B cell (primary cell): ENCODE measurements around the gene NMNAT2. TPM values are rescaled to one million over a fixed set of nuclear protein-coding genes. Genes with fewer than 3 reads are reported as not detected.

Source experiments
- ATAC-seq: fragments of 200-7000 bp; cut with Tn5 transposase; one replicate; pipeline ENCODE4 v1.10.0; 2021; ENCODE audit warnings: low read depth, mild to moderate bottlenecking, moderate number of reproducible peaks, moderate library complexity
- CTCF ChIA-PET: fragments of 350-600 bp; sonication (Branson Sonifier 250); formaldehyde crosslinking; loops from one replicate; lab custom pipeline; 2021; ENCODE audit warnings: antibody characterized with exemption, inconsistent platforms; lab: Charles Lee
- POLR2A ChIA-PET: fragments of 350-600 bp; sonication (Branson Sonifier 250); formaldehyde crosslinking; loops from one replicate; lab custom pipeline; 2021; ENCODE audit warnings: antibody characterized with exemption; lab: Charles Lee
- DNase-seq: peaks from one replicate; pipeline ENCODE4 v3.0.0; 2013
- H2AFZ ChIP-seq: 2 replicates; pipeline ENCODE4 v1.6.1; 2012; ENCODE audit warnings: mild to moderate bottlenecking, low read depth, low read length; ENCODE audit not compliant: insufficient read depth, poor library complexity, severe bottlenecking
- H3K27ac ChIP-seq, 2 donors: 1 replicate in 1 of 2; 2 replicates in 1 of 2; pipeline ENCODE4 v1.5.1; 2012 to 2013; ENCODE audit warnings: low read length in 2 of 2, mild to moderate bottlenecking in 2 of 2, moderate library complexity in 1 of 2
- H3K27me3 ChIP-seq, 4 experiments: fragments of 200-600 bp in 1 of 4; sonication (generic) in 1 of 4; replicated peaks in 1 of 4; 1 replicate in 2 of 4; 2 replicates in 2 of 4; pipeline versions ENCODE4 v1.6.1 to v1.7.0; 2013 to 2016; ENCODE audit warnings: low read length in 3 of 4, mild to moderate bottlenecking in 2 of 4, mixed read lengths in 1 of 4, moderate library complexity in 1 of 4; ENCODE audit not compliant: insufficient read depth in 4 of 4, control insufficient read depth in 3 of 4; ENCODE audit errors: control extremely low read depth in 1 of 4
- H3K36me3 ChIP-seq, 2 experiments: replicated peaks in 1 of 2; 1 replicate in 1 of 2; 2 replicates in 1 of 2; pipeline versions ENCODE4 v1.6.1 to v1.7.1; 2013; ENCODE audit warnings: low read length in 1 of 2; ENCODE audit not compliant: insufficient read depth in 2 of 2, control insufficient read depth in 1 of 2; ENCODE audit errors: control extremely low read depth in 1 of 2, extremely low read depth in 1 of 2
- H3K4me1 ChIP-seq, 2 donors: fragments of 200-600 bp in 1 of 2; sonication (generic) in 1 of 2; 1 replicate in 1 of 2; 2 replicates in 1 of 2; pipeline versions ENCODE4 v1.5.1 to v1.6.1; 2013 to 2017; ENCODE audit warnings: low read length in 2 of 2; ENCODE audit not compliant: control insufficient read depth in 2 of 2, insufficient read depth in 2 of 2
- H3K4me2 ChIP-seq: replicated peaks from 2 replicates; pipeline ENCODE3; 2012; ENCODE audit warnings: mild to moderate bottlenecking, low read depth, low read length; ENCODE audit not compliant: poor library complexity, severe bottlenecking
- H3K4me3 ChIP-seq, 5 experiments: fragments of 200-600 bp in 1 of 5; sonication (generic) in 1 of 5; 1 replicate in 3 of 5; 2 replicates in 2 of 5; pipeline versions ENCODE4 v1.5.1 to v1.7.0; 2011 to 2016; ENCODE audit warnings: low read length in 4 of 5, mild to moderate bottlenecking in 4 of 5, low read depth in 2 of 5, control low read depth in 1 of 5, moderate library complexity in 1 of 5; ENCODE audit not compliant: insufficient read depth in 1 of 5; ENCODE audit errors: control extremely low read depth in 1 of 5, extremely low read depth in 1 of 5
- H3K79me2 ChIP-seq: fragments of 200-600 bp; sonication (generic); one replicate; pipeline ENCODE4 v1.6.0; 2016; ENCODE audit warnings: low read length; ENCODE audit not compliant: control insufficient read depth, insufficient read depth
- H3K9ac ChIP-seq: fragments of 200-600 bp; sonication (generic); 2 replicates; pipeline ENCODE4 v1.6.1; 2017; ENCODE audit warnings: mild to moderate bottlenecking, low read length, moderate library complexity
- H3K9me3 ChIP-seq, 3 donors: one replicate each; pipeline versions ENCODE4 v1.6.1 to v1.7.1; 2013; ENCODE audit warnings: low read length in 2 of 3; ENCODE audit not compliant: control insufficient read depth in 2 of 3, insufficient read depth in 1 of 3; ENCODE audit errors: control extremely low read depth in 1 of 3
- H4K20me1 ChIP-seq: 2 replicates; pipeline ENCODE4 v1.6.0; 2012; ENCODE audit warnings: mild to moderate bottlenecking, low read length; ENCODE audit not compliant: insufficient read depth, control insufficient read depth, poor library complexity, severe bottlenecking
- H3K27ac Mint-ChIP-seq: one replicate; pipeline ENCODE4 v1.8.0; 2021; ENCODE audit warnings: mixed read lengths
- H3K27me3 Mint-ChIP-seq: one replicate; pipeline ENCODE4 v1.8.0; 2021; ENCODE audit warnings: mixed read lengths
- H3K4me1 Mint-ChIP-seq: one replicate; pipeline ENCODE4 v1.8.0; 2021; ENCODE audit warnings: mixed read lengths
- H3K4me3 Mint-ChIP-seq: one replicate; pipeline ENCODE4 v1.8.0; 2021; ENCODE audit warnings: mixed read lengths
- H3K9me3 Mint-ChIP-seq: one replicate; pipeline ENCODE4 v1.8.0; 2022; ENCODE audit warnings: mixed read lengths; ENCODE audit not compliant: insufficient read depth
- CTCF ChIP-seq: fragments of 200-600 bp; IDR thresholded peaks from one replicate; pipeline ENCODE4 v1.8.0; 2022; ENCODE audit warnings: antibody characterized with exemption, mild to moderate bottlenecking
- EZH2 ChIP-seq: IDR thresholded peaks from 2 replicates; pipeline ENCODE4 v1.6.1; 2012; ENCODE audit warnings: borderline replicate concordance, low read depth, mild to moderate bottlenecking, moderate library complexity, low read length; ENCODE audit not compliant: insufficient read depth, poor library complexity, severe bottlenecking
- WGBS: methylation state at CpG from one replicate; pipeline ENCODE4 v1.1.5; 2013; ENCODE audit warnings: missing lambda C conversion rate; ENCODE audit not compliant: insufficient coverage; 5-methylcytosine and 5-hydroxymethylcytosine counted together
- intact Hi-C: fragments of 100-400 bp; cut with micrococcal nuclease; formaldehyde crosslinking; loops from one replicate; pipeline ENCODE4 v1.10.0; 2022
- polyA plus RNA-seq: library from polyadenylated mRNA; depleted of rRNA; stranded (reverse); fragments of >200 nt; gene quantifications from 2 replicates; pipeline ENCODE4 v1.2.3, GENCODE V29; 2012
- total RNA-seq, 2 donors: library from RNA; stranded (reverse); fragments of 120-200 nt in 1 of 2; gene quantifications; 1 replicate in 1 of 2; 2 replicates in 1 of 2; pipeline versions ENCODE4 v1.2.3 to v1.2.4, GENCODE V29; 2013 to 2022

The NMNAT2 gene
- total and polyA plus RNA-seq, 2 donors (not counting 1 experiment from before 2014, with no cell fraction given) = not detected

- H3K27me3 Mint-ChIP-seq = peaks cover 23% of the 10 kb centered on the region
- TF ChIP-seq EZH2 = no peak
- no peak for TF ChIP-seq CTCF
- H3K27ac ChIP-seq = no peak overlapping the region
- no peaks in the 10 kb centered on the region for H3K4me1 Mint-ChIP-seq
- H3K4me3 Mint-ChIP-seq = no peak overlapping the region
- intact Hi-C loops = no loop called here
- WGBS = no CpG with 5 or more reads among the region's 2 CpGs
- H3K4me3 ChIP-seq = no peak overlapping the region
- ChIA-PET POLR2A (no interaction called here), CTCF (no interaction called here)
- H3K9ac ChIP-seq = no peak overlapping the region
- no peaks in the 10 kb centered on the region for H3K36me3 ChIP-seq
- no peak overlapping the region for H3K27ac Mint-ChIP-seq
- ATAC-seq (no peak), DNase-seq (no peak)
- H3K4me1 ChIP-seq = no peaks in the 10 kb centered on the region
- no peaks in the 10 kb centered on the region for H3K9me3 ChIP-seq
- H3K9me3 Mint-ChIP-seq = no peaks in the 10 kb centered on the region
- no peak overlapping the region for H3K4me2 ChIP-seq
- no peak overlapping the region for H2AFZ ChIP-seq
- H3K79me2 ChIP-seq = no peaks in the 10 kb centered on the region
- H4K20me1 ChIP-seq = no peaks in the 10 kb centered on the region
- H3K27me3 ChIP-seq = peaks cover 0 to 7% (median 0%) of the 10 kb centered on the region in 4 experiments
Observed at GRCh38 chr1:183438060-183438459, 19.9 kb upstream of the NMNAT2 start.

- Mint-ChIP-seq H3K4me3 (no peak overlapping the region), H3K27ac (no peak overlapping the region), H3K27me3 (peaks cover 36% of the 10 kb centered on the region), H3K4me1 (no peaks in the 10 kb centered on the region), H3K9me3 (no peaks in the 10 kb centered on the region)
- Histone ChIP-seq H3K36me3 (no peaks in the 10 kb centered on the region), H3K79me2 (no peaks in the 10 kb centered on the region), H4K20me1 (no peaks in the 10 kb centered on the region), H3K27ac (no peak overlapping the region), H3K4me1 (no peaks in the 10 kb centered on the region), H3K9ac (no peak overlapping the region), H3K27me3 (peaks cover 0 to 16% (median 2%) of the 10 kb centered on the region in 4 experiments), H3K4me2 (no peak overlapping the region), H2AFZ (no peak overlapping the region), H3K4me3 (no peak overlapping the region), H3K9me3 (no peaks in the 10 kb centered on the region)
- no CpG with 5 or more reads among the region's 2 CpGs for WGBS
- intact Hi-C loops = no loop called here
- CTCF ChIA-PET = no interaction called here
- no peak for ATAC-seq
- no peak for TF ChIP-seq CTCF
- no peak for TF ChIP-seq EZH2
- DNase-seq = no peak
- POLR2A ChIA-PET = no interaction called here
Observed at GRCh38 chr1:183435497-183435896, 17.3 kb upstream of the NMNAT2 start.
